ENCODE data around the gene EFTUD2.
A peak's percentile ranks its signal among the peaks of the same experiment; 100 is the strongest.

EFTUD2 gene

DNA sequence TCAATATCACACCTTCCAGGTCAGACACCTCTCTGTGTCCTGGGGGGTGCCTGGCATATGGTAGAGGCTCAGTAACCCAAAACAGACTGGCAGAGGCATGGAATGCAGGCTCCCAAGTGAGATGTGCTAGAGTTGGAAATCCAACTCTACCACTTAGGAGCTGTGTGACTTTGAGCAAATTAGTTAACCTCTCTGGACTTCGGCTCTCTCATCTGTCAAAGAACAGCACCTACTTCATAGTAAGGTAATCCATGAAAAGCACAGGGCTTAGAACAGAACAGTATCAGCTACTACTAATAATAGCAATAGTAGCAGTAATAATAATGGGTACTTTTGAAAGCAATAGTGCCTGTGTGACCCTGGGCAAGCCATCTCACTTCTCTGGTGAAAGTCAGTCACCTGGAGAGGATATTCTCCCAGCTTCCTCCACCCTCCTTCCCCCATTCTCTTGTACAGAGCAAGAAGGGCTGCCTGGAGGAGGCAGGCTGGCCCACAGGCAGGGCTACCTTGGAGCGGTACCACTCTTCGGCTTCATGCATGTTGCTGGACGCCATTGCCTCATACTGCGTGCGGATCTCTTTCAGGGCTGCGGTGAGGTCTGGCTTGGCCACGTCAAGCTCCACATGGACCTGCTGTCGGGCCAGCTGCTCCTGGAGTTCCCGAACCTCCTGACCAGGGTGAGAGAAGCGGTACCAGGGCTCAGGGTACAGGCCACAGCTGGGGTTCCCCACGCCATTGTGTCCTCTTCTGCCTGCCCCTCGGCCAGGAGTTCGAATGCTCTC, 13.7 kb upstream of the EFTUD2 start:
- in situ Hi-C loops (cut with HindIII; ENCODE audit: low sequenced_read_pairs) = no loop called here
- H3K4me3 ChIP-seq (ENCODE audit: low read depth, low read length) = no peak overlapping the region
- DNase-seq (ENCODE audit: low read depth, low spot score) = no peak
- TF ChIP-seq CTCF (IDR thresholded peaks at IDR 0.05; ENCODE audit: low read depth, low read length) = no peak

GRCh38 chr17:44911133-44912001, 12.1 kb upstream of the EFTUD2 start:
- in situ Hi-C loops (cut with HindIII; ENCODE audit: low sequenced_read_pairs) = no loop called here
- peak; percentile 61 for TF ChIP-seq CTCF (IDR thresholded peaks at IDR 0.05; ENCODE audit: low read depth, low read length)
- peak; percentile 32 for DNase-seq (ENCODE audit: low read depth, low spot score)
- no peak overlapping the region for H3K4me3 ChIP-seq (ENCODE audit: low read depth, low read length)

GRCh38 chr17:44910231-44911106, 11.2 kb upstream of the EFTUD2 start:
- TF ChIP-seq CTCF (IDR thresholded peaks at IDR 0.05; ENCODE audit: low read depth, low read length) = no peak
- in situ Hi-C loops (cut with HindIII; ENCODE audit: low sequenced_read_pairs) = no loop called here
- no peak for DNase-seq (ENCODE audit: low read depth, low spot score)
- no peak overlapping the region for H3K4me3 ChIP-seq (ENCODE audit: low read depth, low read length)

- peak; percentile 89 for DNase-seq (ENCODE audit: low read depth, low spot score)
- in situ Hi-C loops (cut with HindIII; ENCODE audit: low sequenced_read_pairs) = no loop called here
- no peak for TF ChIP-seq CTCF (IDR thresholded peaks at IDR 0.05; ENCODE audit: low read depth, low read length)
- no peak overlapping the region for H3K4me3 ChIP-seq (ENCODE audit: low read depth, low read length)
Observed at GRCh38 chr17:44909681-44910144, 10.5 kb upstream of the EFTUD2 start.

- TF ChIP-seq CTCF (IDR thresholded peaks at IDR 0.05; ENCODE audit: low read depth, low read length) = no peak
- no peak for DNase-seq (ENCODE audit: low read depth, low spot score)
- no peak overlapping the region for H3K4me3 ChIP-seq (ENCODE audit: low read depth, low read length)
- in situ Hi-C loops (cut with HindIII; ENCODE audit: low sequenced_read_pairs) = no loop called here
Observed at GRCh38 chr17:44908761-44909326, 9.6 kb upstream of the EFTUD2 start.
